GM21619 (cell line): ENCODE data around the gene TWF2.

Experiments used
- ATAC-seq: cut with Tn5 transposase; IDR thresholded peaks from one replicate; pipeline ENCODE4 v1.9.1; 2021; ENCODE audit not compliant: unreplicated experiment

TWF2 gene

DNA sequence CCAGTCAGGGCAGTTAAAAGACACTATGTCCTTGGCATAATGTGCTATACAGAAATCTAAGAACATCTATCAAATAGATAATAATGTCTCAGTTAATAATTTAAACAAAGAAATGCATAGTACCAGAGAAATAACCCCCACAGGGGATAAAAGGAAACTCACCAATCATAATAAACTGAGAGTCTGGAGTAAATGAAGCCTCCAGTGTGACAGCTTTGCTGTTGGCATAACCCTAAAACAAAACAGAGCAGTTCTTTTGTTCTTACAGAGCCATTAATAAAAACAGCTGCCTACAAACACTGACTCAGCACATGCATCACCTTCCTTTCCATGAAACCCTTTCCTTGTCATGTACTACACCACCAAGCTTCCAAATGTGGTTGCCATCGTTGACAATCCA, 20.1 kb upstream of the TWF2 start:
- no peak for ATAC-seq

DNA sequence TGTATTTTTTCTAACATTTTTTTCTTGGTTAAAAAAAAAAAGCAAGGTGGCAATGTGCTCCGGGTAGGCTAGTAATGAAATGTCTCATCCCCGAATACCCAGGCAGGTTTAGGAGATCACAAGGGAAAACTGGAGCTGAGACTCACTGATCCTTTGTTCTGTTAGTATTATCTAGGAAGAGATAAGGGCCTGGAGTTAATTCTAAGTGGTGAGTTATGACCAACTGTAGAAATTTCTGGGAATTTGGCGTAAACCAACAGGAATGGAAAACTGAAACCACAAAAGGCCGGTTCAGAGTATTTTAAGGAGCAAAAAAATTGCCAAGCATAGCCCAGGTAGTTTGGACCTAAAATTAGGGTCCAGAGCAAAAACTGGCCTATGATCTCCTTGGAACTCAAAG, 19.0 kb upstream of the TWF2 start:
- ATAC-seq, result no peak

GRCh38 chr3:52256622-52257021, 17.7 kb upstream of the TWF2 start:
- no peak for ATAC-seq

- no peak for ATAC-seq
Measured at GRCh38 chr3:52256159-52256558, 17.2 kb upstream of the TWF2 start.

GRCh38 chr3:52254608-52255007, 15.7 kb upstream of the TWF2 start:
- no peak for ATAC-seq

DNA sequence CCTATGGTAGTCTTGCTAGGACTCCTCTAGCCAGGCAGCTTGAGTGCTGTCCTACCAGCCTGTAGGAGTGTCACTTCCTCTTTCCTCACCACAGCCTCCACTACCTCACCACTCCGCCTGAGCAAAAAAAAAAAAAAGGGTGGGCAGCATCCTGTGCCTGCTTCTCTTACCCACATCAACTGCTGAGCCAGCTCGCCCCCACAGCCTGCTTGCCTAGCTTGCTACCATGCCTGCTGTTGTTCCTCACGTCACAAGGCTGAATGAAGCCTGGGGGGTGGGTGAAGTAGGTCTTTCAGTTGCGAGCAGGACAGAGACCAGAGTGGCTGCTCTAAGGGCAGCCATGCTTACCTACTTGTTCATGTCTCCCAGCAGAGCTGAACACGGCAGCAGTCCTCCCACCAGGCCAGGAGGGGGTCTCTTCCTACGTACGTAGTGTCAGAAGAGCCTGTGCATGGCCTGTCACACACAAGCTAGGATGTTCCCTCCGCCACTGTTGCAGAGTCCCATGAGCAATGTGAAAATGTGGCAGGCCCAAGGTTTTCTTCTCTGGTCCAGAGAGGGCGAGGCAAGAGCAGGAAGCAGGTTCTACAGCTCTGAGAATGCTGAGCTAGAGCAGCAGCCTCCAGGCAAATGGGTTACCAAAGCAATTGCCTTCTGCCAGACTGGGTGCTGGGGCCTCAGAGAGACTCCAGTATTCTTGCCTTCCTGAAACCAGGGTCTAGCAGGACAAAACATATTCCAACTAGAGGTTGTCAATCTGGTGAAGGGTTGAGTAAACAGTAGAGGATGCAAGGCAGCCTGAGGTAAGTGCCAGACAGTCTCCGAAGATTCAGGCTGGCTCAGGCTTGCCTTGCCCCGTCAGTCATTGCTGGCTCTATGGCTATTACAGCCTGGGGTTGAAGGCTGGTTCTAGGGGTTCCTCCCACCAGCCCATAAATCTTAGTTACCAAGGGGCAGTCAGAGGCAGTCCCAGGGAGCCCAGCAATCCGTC, 14.7 kb upstream of the TWF2 start:
- peak; percentile 96 for ATAC-seq

- ATAC-seq, result no peak
Measured at GRCh38 chr3:52250122-52250521, 11.2 kb upstream of the TWF2 start.

DNA sequence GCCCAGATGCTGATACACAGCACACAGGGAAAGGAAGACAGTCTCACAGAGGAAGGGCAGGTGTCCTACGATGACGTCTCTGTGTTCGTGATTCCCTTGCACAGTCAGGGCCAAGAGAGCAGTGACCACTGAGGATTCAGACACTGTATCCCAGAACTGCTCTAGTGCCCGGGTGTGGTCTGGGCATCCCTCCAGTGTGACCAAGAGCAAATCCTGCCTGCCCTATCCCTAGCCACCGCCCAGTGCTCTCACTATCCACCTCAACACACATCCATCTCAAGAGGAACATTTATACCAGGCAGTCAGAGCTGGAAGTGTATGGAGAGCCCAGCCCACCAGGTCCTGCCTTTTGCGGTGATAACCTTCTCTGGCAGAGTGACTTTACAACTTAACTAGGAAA, 10.7 kb upstream of the TWF2 start:
- no peak for ATAC-seq

GRCh38 chr3:52248816-52249547, 10.0 kb upstream of the TWF2 start:
- no peak for ATAC-seq

DNA sequence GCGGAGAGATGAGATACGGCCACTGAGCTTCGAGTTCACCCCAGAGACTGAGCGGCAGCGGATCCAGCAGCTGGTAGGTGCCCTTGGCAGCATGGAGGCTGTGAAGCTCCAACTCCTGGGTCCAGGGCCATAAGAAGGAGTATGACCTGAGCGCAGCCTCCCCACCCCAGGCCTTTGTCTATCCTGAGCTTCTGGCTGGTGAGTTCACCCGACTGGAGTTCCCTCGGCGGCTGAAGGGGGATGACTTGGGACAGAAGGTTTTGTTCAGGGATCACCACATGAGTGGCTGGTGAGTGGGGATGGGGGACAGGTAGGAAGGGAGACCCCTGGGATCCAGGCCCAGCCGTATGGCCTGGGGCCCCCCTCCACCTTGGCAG, 9.2 kb upstream of the TWF2 start:
- no peak for ATAC-seq

- ATAC-seq, result no peak
Measured at GRCh38 chr3:52247409-52248164, 8.6 kb upstream of the TWF2 start.

GRCh38 chr3:52246728-52247408, 7.9 kb upstream of the TWF2 start:
- no peak for ATAC-seq

DNA sequence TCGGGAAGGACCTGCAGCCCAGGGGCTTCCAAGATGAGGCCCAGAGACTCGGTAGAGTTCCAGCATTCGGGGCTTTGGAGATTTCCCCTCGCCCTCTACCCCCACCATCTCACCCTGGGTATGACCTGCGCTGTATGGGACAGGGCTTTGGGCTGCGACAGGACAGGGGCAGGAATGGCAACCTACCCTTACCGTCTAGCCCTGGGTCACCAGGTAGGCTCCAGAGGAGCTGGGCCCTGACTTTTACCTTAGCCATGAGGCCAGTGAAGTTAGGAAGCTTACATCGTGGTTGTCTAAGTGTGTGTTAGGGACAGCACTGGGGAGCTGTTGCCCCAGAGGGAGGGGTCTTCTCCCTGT, 7.3 kb upstream of the TWF2 start:
- no peak for ATAC-seq

- ATAC-seq, result no peak
Measured at GRCh38 chr3:52245322-52246263, 6.6 kb upstream of the TWF2 start, which contains the start of gene PPM1M. TSS of gene PPM1M (plus strand) at chr3:52245759. CDS start at chr3:52245825, 66 bp downstream.

GRCh38 chr3:52243791-52244628, 5.1 kb upstream of the TWF2 start:
- peak; percentile 31 for ATAC-seq

DNA sequence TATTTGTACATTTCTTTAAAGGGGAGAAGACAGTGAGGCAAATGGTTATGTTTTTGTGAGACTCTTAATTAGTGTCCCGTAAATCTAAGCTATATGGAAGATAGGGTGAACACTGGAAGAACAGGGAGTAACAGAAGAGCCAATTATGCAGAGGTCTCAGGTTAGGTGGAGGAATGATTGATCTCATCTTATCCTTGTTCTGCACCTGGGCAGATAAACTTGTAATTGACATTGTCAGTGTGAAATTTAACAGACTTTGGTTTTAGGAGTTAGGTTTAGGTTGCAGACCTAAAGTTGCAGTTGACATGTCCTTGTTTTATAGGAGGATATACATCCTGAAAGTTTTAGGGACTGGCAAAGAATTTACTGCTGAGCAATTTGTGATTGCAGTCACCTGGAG, 3.1 kb upstream of the TWF2 start:
- ATAC-seq, result no peak

GRCh38 chr3:52240886-52241370, 2.0 kb upstream of the TWF2 start:
- no peak for ATAC-seq

DNA sequence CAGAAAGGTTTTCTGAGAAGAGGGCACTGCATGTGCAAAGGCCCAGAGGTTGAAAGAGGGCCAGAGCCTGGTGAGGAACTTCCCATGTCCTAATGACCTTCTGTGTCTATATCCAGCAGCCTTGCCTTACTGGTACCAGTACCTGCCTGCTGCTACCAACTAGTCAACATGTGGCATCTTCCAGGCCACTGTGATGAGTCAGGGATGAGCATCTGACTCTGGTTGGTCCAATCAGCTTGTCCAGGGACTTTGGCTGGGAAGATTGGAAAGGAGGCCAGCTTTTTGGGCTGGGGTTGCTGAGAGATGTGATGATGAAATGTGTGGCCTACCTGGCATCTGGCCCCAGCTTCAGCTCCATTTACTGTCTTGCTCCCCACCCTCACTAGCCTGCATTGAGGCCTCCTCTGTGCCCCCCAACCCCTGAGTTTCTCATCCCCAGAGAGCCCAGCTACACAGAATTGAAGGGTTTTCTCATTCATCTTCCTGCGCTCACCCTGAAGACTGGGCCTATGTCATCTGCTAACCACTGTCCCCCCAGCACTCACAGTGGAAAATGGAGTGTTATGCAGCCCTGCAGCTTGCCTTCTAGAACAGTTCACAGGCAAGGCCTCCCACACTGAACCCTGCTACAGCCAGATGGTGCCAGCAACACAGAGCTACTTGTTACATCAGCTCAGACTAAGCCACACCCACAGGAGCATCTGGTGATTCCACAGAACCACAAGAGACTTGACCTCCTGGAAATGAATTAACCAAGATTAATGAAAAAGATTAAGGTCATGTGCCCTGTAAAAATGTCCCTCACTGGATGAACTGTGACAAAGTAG, 1.3 kb upstream of the TWF2 start:
- ATAC-seq, result no peak
